ENCODE measurements around the gene PA2G4. TPM values are rescaled to one million over a fixed set of nuclear protein-coding genes. Genes with fewer than 3 reads are reported as not detected.
"Not testable (repeated sequence)": the region's sequence is repeated elsewhere in the genome, so short reads cannot be mapped to it uniquely, and the experiment has no call there.

Gene PA2G4
- total RNA-seq (2022) (158 and 205 TPM in 2 replicates), Bru-seq, nascent RNA (percentile 94 among the genes with signal in this experiment), BruChase-seq, experiment 1, labeled RNA remaining after a 6-hour chase (percentile 99 among the genes with signal in this experiment), BruChase-seq, experiment 2, labeled RNA remaining after a 2-hour chase (percentile 98 among the genes with signal in this experiment)
- long read RNA-seq, transcript PA2G4-201 (13 exons, 2,577 nt) = major isoform, 474 of 512 reads
- long read RNA-seq, partial matches to known transcripts = 10 of 512 reads
- long read RNA-seq, other reads (novel, unspliced or antisense) = 28 of 512 reads

DNA sequence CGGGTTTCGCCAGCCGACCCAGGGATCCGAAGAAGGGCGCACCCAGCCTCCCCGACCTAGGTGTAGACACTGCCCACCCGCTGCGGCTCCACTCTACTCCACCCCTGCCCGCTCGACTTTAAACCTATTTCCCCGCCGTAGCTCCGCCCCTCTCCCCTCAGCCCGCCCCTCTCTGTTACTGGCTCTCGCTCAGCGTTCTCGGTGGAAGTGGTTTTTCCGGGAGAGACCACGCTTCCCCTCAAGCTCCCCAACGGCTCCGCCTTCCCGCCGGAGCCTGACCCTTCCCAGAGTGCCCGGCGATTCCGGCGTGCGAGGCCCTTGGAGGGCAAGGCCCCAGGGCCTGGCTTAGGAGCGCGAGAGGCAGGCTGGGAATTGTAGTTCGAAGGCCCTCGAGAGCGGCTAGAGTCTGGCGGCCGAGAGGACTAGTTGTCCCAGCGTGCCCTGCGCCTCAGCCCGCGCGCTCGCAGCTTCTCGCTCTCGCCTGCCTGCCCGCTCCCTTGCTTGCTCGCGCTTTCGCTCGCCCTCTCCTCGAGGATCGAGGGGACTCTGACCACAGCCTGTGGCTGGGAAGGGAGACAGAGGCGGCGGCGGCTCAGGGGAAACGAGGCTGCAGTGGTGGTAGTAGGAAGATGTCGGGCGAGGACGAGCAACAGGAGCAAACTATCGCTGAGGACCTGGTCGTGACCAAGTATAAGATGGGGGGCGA lies at the start of gene PA2G4:
PA2G4 (plus strand) TSS at position 451 of the 706 bp plus-strand sequence; CDS start at position 630, 179 bp downstream.
- Mint-ChIP-seq H3K36me3 (ENCODE audit: insufficient read depth, unreplicated experiment) (peaks cover 49% of the 10 kb centered on the region), H3K9me3 (ENCODE audit: unreplicated experiment) (no peaks in the 10 kb centered on the region), H3K4me1 (ENCODE audit: insufficient read depth, unreplicated experiment) (peaks cover 9% of the 10 kb centered on the region), H3K27me3 (ENCODE audit: insufficient read depth, unreplicated experiment) (no peaks in the 10 kb centered on the region), H3K4me3 (ENCODE audit: unreplicated experiment) (peak within 1 kb of the TSS; percentile 97), H3K27ac (ENCODE audit: low read depth, unreplicated experiment) (peak within 1 kb of the TSS; percentile 95)
- no TSS peak for BruUV-seq (replicated peaks)
- TF ChIP-seq, protein P1, sequence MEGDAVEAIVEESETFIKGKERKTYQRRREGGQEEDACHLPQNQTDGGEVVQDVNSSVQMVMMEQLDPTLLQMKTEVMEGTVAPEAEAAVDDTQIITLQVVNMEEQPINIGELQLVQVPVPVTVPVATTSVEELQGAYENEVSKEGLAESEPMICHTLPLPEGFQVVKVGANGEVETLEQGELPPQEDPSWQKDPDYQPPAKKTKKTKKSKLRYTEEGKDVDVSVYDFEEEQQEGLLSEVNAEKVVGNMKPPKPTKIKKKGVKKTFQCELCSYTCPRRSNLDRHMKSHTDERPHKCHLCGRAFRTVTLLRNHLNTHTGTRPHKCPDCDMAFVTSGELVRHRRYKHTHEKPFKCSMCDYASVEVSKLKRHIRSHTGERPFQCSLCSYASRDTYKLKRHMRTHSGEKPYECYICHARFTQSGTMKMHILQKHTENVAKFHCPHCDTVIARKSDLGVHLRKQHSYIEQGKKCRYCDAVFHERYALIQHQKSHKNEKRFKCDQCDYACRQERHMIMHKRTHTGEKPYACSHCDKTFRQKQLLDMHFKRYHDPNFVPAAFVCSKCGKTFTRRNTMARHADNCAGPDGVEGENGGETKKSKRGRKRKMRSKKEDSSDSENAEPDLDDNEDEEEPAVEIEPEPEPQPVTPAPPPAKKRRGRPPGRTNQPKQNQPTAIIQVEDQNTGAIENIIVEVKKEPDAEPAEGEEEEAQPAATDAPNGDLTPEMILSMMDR (IDR thresholded peaks at IDR 0.05; ENCODE audit: unreplicated experiment) = no peak
- intact Hi-C loops (cut with micrococcal nuclease) = loop anchor here (1.0 kb wide), 1 partner anchor 57 kb away; no protein-coding TSS in a partner anchor
- ChIA-PET POLR2A (interaction anchor here (0.6 to 10.0 kb wide), 37 partner anchors 8 to 1823 kb away, joined by 3 to 249 read pairs (median 5); partner anchors contain the start of genes DGKA, DNAJC14, ERBB3 and ESYT1), CTCF (interaction anchor here (0.6 to 3.4 kb wide), 11 partner anchors 9 to 1696 kb away, joined by 3 to 24 read pairs (median 4); partner anchors contain the start of gene ZC3H10)
- DNase-seq (ENCODE audit: unreplicated experiment) = peak; percentile 99

DNA sequence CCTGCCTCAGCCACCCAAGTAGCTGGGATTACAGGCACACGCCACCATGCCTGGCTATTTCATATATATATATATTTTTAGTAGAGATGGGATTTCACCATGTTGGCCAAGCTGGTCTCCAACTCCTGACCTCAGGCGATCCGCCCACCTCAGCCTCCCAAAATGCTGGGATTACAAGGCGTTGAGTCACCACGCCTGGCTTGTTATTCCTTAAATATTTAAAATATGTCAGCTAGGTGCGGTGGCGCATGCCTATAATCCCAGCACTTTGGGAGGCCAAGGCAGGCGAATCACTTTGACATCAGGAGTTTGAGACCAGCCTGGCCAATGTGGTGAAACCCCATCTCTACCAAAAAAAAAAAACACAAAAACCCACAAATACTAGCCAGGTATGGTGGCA lies 44.4 kb upstream of the PA2G4 start:
- H3K4me1 Mint-ChIP-seq (ENCODE audit: insufficient read depth, unreplicated experiment); H3K27me3 Mint-ChIP-seq (ENCODE audit: insufficient read depth, unreplicated experiment); H3K27ac Mint-ChIP-seq (ENCODE audit: low read depth, unreplicated experiment); H3K36me3 Mint-ChIP-seq (ENCODE audit: insufficient read depth, unreplicated experiment); intact Hi-C loops (cut with micrococcal nuclease); H3K4me3 Mint-ChIP-seq (ENCODE audit: unreplicated experiment); H3K9me3 Mint-ChIP-seq (ENCODE audit: unreplicated experiment); BruUV-seq (replicated peaks): not testable (repeated sequence)
- CTCF ChIA-PET = interaction anchor here (0.7 to 1.9 kb wide), 4 partner anchors 15 to 242 kb away, joined by 4 to 5 read pairs (median 5); partner anchors contain the start of gene ORMDL2
- POLR2A ChIA-PET = interaction anchor here (0.7 kb wide), 1 partner anchor 14 kb away, joined by 3 read pairs; no protein-coding TSS in a partner anchor
- DNase-seq (ENCODE audit: unreplicated experiment) = peak; percentile 56

DNA sequence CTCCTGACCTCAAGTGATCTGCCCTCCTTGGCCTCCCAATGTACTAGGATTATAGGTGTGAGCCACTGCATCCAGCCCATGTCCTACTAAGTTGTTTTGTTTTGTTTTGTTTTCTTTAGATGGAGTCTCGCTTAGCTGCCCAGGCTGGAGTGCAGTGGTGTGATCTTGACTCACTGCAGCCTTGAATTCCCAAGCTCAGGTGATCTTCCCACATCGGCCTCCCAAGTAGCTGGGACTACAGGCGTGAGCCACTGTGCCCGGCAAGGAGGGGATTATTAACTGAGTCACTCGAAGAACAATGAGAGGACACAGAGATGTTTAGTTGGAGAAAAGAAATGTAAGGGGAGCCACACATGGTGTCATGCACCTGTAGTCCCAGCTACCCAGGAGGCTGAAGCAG lies 42.4 kb upstream of the PA2G4 start:
- POLR2A ChIA-PET = interaction anchor here (1.2 kb wide), 2 partner anchors 11 to 15 kb away, joined by 3 to 4 read pairs; no protein-coding TSS in a partner anchor
- H3K4me3 Mint-ChIP-seq (ENCODE audit: unreplicated experiment) = no peak overlapping the region

DNA sequence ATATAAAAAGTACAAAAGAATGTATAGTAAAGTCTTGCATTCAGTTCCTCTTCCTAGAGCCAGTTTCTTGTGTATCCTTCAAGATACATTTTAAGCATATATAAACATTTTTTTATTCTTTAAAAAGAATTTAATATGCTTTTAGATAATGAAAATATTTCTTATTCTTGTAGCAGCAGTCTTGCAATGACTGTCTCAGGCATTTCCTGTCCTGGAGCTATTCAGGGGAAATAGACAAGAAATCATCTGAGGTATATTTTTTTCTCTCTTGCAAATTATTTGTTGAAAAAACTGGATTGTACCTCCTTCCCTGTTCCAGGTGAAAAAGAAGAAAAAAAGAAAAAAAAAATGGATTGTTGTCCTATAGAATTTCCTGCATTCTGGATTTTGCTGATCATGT lies 41.4 kb upstream of the PA2G4 start:
- no peak for DNase-seq (ENCODE audit: unreplicated experiment)
- BruUV-seq (replicated peaks) = no TSS peak
- Mint-ChIP-seq H3K9me3 (ENCODE audit: unreplicated experiment) (no peaks in the 10 kb centered on the region), H3K4me3 (ENCODE audit: unreplicated experiment) (no peak overlapping the region), H3K27me3 (ENCODE audit: insufficient read depth, unreplicated experiment) (no peaks in the 10 kb centered on the region), H3K4me1 (ENCODE audit: insufficient read depth, unreplicated experiment) (peaks cover 10% of the 10 kb centered on the region), H3K27ac (ENCODE audit: low read depth, unreplicated experiment) (no peak overlapping the region), H3K36me3 (ENCODE audit: insufficient read depth, unreplicated experiment) (no peaks in the 10 kb centered on the region)
- TF ChIP-seq, protein P1 (IDR thresholded peaks at IDR 0.05; ENCODE audit: unreplicated experiment) = no peak
- intact Hi-C loops (cut with micrococcal nuclease) = no loop called here
- POLR2A ChIA-PET = no interaction called here
- CTCF ChIA-PET = interaction anchor here (1.1 to 2.5 kb wide), 2 partner anchors 16 to 164 kb away, joined by 3 to 12 read pairs; no protein-coding TSS in a partner anchor

More for the DNA sequence above, 42.4 kb upstream of the PA2G4 start:
- DNase-seq (ENCODE audit: unreplicated experiment) = no peak
- Mint-ChIP-seq H3K27me3 (ENCODE audit: insufficient read depth, unreplicated experiment) (no peaks in the 10 kb centered on the region), H3K36me3 (ENCODE audit: insufficient read depth, unreplicated experiment) (no peaks in the 10 kb centered on the region), H3K27ac (ENCODE audit: low read depth, unreplicated experiment) (no peak overlapping the region), H3K9me3 (ENCODE audit: unreplicated experiment) (no peaks in the 10 kb centered on the region), H3K4me1 (ENCODE audit: insufficient read depth, unreplicated experiment) (peaks cover 10% of the 10 kb centered on the region)
- TF ChIP-seq, protein P1 (IDR thresholded peaks at IDR 0.05; ENCODE audit: unreplicated experiment) = no peak
- BruUV-seq (replicated peaks) = no TSS peak
- intact Hi-C loops (cut with micrococcal nuclease) = no loop called here
- CTCF ChIA-PET = interaction anchor here (1.1 to 2.5 kb wide), 2 partner anchors 15 to 163 kb away, joined by 3 to 12 read pairs; no protein-coding TSS in a partner anchor

Data from MCF 10A (cell line).